Amygdala (tissue), 56 donors: ENCODE data around the gene HRAS.

Source experiments
- DNase-seq, 56 donors: peaks; one replicate each; lab custom pipeline; 2025; lab: John Stamatoyannopoulos, UW

HRAS gene

GRCh38 chr11:515131-515530 lies 20.2 kb downstream of the HRAS start:
- DNase-seq = no peak

- DNase-seq = no peak
Measured at GRCh38 chr11:514606-515005, 20.8 kb downstream of the HRAS start.

GRCh38 chr11:512761-513595 lies 22.4 kb downstream of the HRAS start:
- no peak for DNase-seq

GRCh38 chr11:508956-509355 lies 26.4 kb downstream of the HRAS start:
- no peak for DNase-seq

GRCh38 chr11:507727-508515 lies 27.5 kb downstream of the HRAS start:
- no peak for DNase-seq

GRCh38 chr11:506995-507726 lies 28.2 kb downstream of the HRAS start, which contains the start of gene RNH1:
TSS of gene RNH1 (minus strand) at chr11:507242. CDS start at chr11:502162, 5,080 bp downstream.
- peak; percentile 81 to 100 (median 97) for DNase-seq

- peak; percentile 78 to 99 (median 96) for DNase-seq
Measured at GRCh38 chr11:506238-506994, 29.0 kb downstream of the HRAS start.

GRCh38 chr11:504994-505344 lies 30.4 kb downstream of the HRAS start:
- DNase-seq = no peak

- DNase-seq = no peak
Measured at GRCh38 chr11:504053-504993, 31.1 kb downstream of the HRAS start.

- DNase-seq = peak in 52 of 56 donors; percentile 28 to 95 (median 78)
Measured at GRCh38 chr11:503179-503981, 32.0 kb downstream of the HRAS start.

- no peak for DNase-seq
Measured at GRCh38 chr11:502288-503178, 32.8 kb downstream of the HRAS start.

- no peak for DNase-seq
Measured at GRCh38 chr11:501683-502287, 33.6 kb downstream of the HRAS start.

- no peak for DNase-seq
Measured at GRCh38 chr11:501001-501682, 34.2 kb downstream of the HRAS start.

- no peak for DNase-seq
Measured at GRCh38 chr11:499201-500076, 35.9 kb downstream of the HRAS start.
